Suprapubic skin (tissue), 3 donors: ENCODE data around the gene OTUB2.

Experiments used
- EP300 ChIP-seq: sonication (generic); formaldehyde crosslinking; IDR thresholded peaks from one replicate; pipeline ENCODE4 v1.6.1; 2017; ENCODE audit warnings: antibody characterized with exemption
- TF ChIP-seq, protein P1 (sequence below), 2 donors: fragments of 200-600 bp in 1 of 2; fragments of 450-650 bp in 1 of 2; sonication (generic) in 1 of 2; IDR thresholded peaks; one replicate each; pipeline ENCODE4 v1.5.1; 2016 to 2019; ENCODE audit warnings: antibody characterized with exemption in 2 of 2, mild to moderate bottlenecking in 1 of 2, moderate library complexity in 1 of 2

DNA sequence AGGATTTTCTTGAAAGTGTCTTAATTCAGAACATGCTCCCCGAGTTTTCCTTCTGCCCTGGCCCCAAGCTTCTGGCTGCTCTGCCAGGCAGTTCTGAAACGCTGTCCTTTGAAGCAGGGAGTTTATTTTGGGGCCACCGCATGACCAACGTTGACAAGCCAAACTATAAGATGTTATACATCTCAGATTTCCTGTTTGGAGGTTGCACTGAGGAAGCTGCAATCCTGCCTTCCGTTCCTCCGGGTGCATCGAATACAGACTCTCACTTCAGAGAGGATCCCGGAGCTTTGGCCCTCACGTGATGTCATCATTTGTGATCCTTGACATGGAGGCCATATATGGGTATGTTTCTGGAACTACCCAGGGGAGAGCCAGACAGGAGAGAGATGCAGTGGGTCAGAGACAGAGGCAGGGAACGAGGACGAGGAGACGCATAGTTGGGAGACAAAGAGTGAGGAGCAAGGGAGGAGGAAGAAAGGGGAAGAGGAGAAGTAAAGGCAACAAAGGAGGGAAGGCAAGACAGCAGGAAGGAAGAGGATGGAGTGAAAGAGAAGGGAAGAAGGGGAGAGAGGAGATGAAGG lies 49.6 kb upstream of the OTUB2 start, which contains the start of gene ASB2:
- TF ChIP-seq, protein P1, sequence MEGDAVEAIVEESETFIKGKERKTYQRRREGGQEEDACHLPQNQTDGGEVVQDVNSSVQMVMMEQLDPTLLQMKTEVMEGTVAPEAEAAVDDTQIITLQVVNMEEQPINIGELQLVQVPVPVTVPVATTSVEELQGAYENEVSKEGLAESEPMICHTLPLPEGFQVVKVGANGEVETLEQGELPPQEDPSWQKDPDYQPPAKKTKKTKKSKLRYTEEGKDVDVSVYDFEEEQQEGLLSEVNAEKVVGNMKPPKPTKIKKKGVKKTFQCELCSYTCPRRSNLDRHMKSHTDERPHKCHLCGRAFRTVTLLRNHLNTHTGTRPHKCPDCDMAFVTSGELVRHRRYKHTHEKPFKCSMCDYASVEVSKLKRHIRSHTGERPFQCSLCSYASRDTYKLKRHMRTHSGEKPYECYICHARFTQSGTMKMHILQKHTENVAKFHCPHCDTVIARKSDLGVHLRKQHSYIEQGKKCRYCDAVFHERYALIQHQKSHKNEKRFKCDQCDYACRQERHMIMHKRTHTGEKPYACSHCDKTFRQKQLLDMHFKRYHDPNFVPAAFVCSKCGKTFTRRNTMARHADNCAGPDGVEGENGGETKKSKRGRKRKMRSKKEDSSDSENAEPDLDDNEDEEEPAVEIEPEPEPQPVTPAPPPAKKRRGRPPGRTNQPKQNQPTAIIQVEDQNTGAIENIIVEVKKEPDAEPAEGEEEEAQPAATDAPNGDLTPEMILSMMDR (IDR thresholded peaks at IDR 0.05) = no peak
- no peak for TF ChIP-seq EP300
